ENCODE data around the gene SLC25A51. TPM values are rescaled to one million over a fixed set of nuclear protein-coding genes. Genes with fewer than 3 reads are reported as not detected.

SLC25A51 gene
- polyA plus RNA-seq, 1 donor (not counting 4 experiments of a cell fraction or from before 2014, with no cell fraction given), result 22.2 TPM

DNA sequence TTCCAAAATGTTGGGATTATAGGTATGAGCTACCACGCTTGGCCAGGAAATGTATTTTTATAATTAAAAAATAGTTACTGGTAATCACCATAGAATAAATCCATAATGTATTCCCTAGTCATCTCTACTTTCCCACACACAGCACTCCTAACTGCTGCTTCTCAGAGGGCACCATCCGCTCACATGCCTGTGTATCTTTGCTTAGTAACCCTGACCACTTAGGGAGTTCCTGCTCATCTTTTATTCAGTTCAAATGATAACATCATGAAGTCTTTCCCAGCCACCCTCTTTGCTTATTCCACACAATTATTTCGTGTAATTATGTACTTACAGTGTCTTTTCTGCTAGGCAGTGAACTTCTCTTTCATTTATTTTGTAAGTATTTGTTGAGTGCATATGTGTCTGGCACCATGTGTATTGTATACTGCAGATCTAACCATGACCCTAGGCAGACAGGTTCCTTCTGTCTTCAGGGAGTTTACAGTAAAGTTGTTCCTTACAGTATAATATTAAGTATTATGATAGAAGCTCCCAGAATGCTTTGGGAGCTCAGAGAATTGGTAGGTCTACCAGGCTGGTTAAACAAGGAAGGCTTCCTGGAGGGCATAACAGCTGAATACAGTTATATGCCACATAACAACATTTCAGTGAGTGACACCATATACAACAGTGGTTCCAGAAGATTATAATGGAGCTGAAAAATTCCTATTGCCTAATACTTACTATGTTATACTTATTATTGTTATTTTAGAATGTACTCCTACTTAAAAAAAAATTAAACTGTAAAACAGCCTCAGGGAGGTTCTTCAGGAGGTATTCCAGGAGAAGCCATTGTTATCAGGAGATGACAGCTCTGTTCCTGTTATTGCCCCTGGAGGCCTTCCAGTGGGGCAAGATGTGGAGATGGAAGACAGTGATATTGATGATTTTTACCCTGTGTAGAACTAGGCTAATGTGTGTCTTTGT, 64.1 kb downstream of the SLC25A51 start:
- Histone ChIP-seq H3K4me2 (ENCODE audit: control insufficient read depth, extremely low read depth, insufficient read depth, low read depth, low read length) (peak overlapping the region; percentile 18), H3K27me3 (ENCODE audit: control insufficient read depth, extremely low read depth, insufficient read depth, low read length) (no peaks in the 10 kb centered on the region), H3K4me1 (ENCODE audit: control insufficient read depth, extremely low read depth, insufficient read depth, low read length) (peaks cover 18% of the 10 kb centered on the region), H3K9me1 (ENCODE audit: control insufficient read depth, extremely low read depth, insufficient read depth, low read length) (no peaks in the 10 kb centered on the region), H3K36me3 (ENCODE audit: control insufficient read depth in 2 of 2, extremely low read depth in 1 of 2, insufficient read depth in 2 of 2, low read length in 2 of 2) (peaks cover 0 to 2% of the 10 kb centered on the region in 2 experiments), H3K9me3 (ENCODE audit: control insufficient read depth, low read depth, low read length) (no peaks in the 10 kb centered on the region), H3K27ac (ENCODE audit: control insufficient read depth, insufficient read depth, low read length) (peak overlapping the region; percentile 31), H4K20me1 (ENCODE audit: control insufficient read depth, extremely low read depth, insufficient read depth, low read length) (no peaks in the 10 kb centered on the region), H3K4me3 (ENCODE audit: control insufficient read depth in 2 of 3, extremely low read depth in 1 of 3, insufficient read depth in 2 of 3, low read depth in 1 of 3, low read length in 3 of 3) (no peak overlapping the region), H2AFZ (ENCODE audit: control insufficient read depth, low read length) (no peak overlapping the region), H3K79me2 (ENCODE audit: control insufficient read depth, insufficient read depth, low read length) (peaks cover 3% of the 10 kb centered on the region), H3K9ac (ENCODE audit: control insufficient read depth, extremely low read depth, insufficient read depth, low read length) (no peak overlapping the region)
- DNase-seq (ENCODE audit: low read depth, low spot score), result no peak
- TF ChIP-seq, protein P1, sequence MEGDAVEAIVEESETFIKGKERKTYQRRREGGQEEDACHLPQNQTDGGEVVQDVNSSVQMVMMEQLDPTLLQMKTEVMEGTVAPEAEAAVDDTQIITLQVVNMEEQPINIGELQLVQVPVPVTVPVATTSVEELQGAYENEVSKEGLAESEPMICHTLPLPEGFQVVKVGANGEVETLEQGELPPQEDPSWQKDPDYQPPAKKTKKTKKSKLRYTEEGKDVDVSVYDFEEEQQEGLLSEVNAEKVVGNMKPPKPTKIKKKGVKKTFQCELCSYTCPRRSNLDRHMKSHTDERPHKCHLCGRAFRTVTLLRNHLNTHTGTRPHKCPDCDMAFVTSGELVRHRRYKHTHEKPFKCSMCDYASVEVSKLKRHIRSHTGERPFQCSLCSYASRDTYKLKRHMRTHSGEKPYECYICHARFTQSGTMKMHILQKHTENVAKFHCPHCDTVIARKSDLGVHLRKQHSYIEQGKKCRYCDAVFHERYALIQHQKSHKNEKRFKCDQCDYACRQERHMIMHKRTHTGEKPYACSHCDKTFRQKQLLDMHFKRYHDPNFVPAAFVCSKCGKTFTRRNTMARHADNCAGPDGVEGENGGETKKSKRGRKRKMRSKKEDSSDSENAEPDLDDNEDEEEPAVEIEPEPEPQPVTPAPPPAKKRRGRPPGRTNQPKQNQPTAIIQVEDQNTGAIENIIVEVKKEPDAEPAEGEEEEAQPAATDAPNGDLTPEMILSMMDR (optimal IDR thresholded peaks at IDR 0.05 in 1 of 3, IDR thresholded peaks at IDR 0.05 in 1 of 3, conservative IDR thresholded peaks at IDR 0.05 in 1 of 3; ENCODE audit: extremely low read depth in 1 of 3, insufficient read depth in 2 of 3, low read length in 3 of 3), result no peak
- TF ChIP-seq EZH2 (IDR thresholded peaks at IDR 0.05; ENCODE audit: low read length), result no peak
- FAIRE-seq, result no peak
- dilution Hi-C loops (cut with MboI; ENCODE audit: extremely low pct_ligation_motif_present, low sequenced_read_pairs), result no loop called here

Small RNA genes lying within 50 kb of the gene (small RNA-seq; reads per million reads assigned to genes)
- 0 reads per million in 3 experiments for gene RNU7-124P (ENCODE audit: insufficient read length in 3 of 3, low read depth in 3 of 3, low replicate concordance in 1 of 3)

Other genes with a start within 250 kb of the SLC25A51 start
- 4.0 to 6.9 TPM (median 6.8 TPM) in 3 replicates for gene TRMT10B, start 150.3 kb downstream of the SLC25A51 start, polyA plus RNA-seq
- gene EXOSC3, start 119.1 kb downstream of the SLC25A51 start, polyA plus RNA-seq, result 24.8 to 48.8 TPM (median 37.1 TPM) in 3 replicates
- 27.6 to 29.7 TPM (median 29.2 TPM) in 3 replicates for gene DCAF10, start 103.3 kb downstream of the SLC25A51 start, polyA plus RNA-seq
- gene SHB, start 165.1 kb upstream of the SLC25A51 start, polyA plus RNA-seq, result 9.4 to 18.0 TPM (median 10.9 TPM) in 3 replicates

Measured in keratinocyte (primary cell).